ENCODE results near the gene PARM1.

PARM1 gene

DNA sequence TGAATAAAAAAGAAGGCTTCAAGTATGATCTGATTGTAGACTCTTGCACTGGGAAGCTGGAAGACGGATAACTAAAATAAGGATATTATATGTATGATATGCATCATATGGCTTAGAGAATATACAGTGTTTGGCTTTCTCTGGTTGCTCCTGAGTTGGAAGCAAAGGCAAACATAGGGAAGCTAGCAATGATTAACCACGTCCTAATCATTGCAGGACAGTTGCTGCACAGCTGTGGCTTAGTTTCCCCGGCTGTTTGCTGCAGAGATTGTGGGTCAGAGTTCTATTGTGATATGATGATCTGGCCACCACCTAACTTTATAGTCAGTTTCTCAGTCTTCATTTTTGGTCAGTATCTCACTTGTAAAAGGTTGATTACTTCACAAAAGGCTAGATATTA, 36.3 kb upstream of the PARM1 start:
- TF ChIP-seq, protein P1, sequence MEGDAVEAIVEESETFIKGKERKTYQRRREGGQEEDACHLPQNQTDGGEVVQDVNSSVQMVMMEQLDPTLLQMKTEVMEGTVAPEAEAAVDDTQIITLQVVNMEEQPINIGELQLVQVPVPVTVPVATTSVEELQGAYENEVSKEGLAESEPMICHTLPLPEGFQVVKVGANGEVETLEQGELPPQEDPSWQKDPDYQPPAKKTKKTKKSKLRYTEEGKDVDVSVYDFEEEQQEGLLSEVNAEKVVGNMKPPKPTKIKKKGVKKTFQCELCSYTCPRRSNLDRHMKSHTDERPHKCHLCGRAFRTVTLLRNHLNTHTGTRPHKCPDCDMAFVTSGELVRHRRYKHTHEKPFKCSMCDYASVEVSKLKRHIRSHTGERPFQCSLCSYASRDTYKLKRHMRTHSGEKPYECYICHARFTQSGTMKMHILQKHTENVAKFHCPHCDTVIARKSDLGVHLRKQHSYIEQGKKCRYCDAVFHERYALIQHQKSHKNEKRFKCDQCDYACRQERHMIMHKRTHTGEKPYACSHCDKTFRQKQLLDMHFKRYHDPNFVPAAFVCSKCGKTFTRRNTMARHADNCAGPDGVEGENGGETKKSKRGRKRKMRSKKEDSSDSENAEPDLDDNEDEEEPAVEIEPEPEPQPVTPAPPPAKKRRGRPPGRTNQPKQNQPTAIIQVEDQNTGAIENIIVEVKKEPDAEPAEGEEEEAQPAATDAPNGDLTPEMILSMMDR (IDR thresholded peaks at IDR 0.05; ENCODE audit: insufficient read depth, low read length, missing control alignments): no peak
- no peak overlapping the region for H3K4me3 ChIP-seq (ENCODE audit: low read depth, low read length)
- POLR2A ChIA-PET: no interaction called here
- DNase-seq (ENCODE audit: low read depth, low spot score): no peak
- CTCF ChIA-PET: no interaction called here

DNA sequence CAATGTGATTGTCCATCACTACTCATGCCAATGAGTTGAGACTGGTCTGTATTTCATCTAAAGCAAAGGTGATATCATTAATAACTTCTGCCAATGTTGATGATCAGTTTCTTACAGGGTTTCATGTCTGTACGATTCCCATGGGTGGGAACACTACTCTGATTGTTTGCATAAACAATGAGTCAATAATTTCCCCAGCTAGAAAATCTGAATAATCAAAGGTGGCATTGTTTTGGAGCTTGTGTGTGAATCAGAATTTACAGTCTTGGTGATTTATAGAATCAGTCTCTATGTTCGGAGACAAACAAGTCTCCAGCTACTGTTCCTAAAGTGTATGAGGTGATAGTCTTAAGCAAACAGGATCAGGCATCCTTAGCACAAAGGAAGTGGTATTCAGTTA, 35.5 kb upstream of the PARM1 start:
- ChIA-PET CTCF (no interaction called here), POLR2A (no interaction called here)
- DNase-seq (ENCODE audit: low read depth, low spot score): no peak
- TF ChIP-seq, protein P1 (IDR thresholded peaks at IDR 0.05; ENCODE audit: insufficient read depth, low read length, missing control alignments): no peak
- no peak overlapping the region for H3K4me3 ChIP-seq (ENCODE audit: low read depth, low read length)

DNA sequence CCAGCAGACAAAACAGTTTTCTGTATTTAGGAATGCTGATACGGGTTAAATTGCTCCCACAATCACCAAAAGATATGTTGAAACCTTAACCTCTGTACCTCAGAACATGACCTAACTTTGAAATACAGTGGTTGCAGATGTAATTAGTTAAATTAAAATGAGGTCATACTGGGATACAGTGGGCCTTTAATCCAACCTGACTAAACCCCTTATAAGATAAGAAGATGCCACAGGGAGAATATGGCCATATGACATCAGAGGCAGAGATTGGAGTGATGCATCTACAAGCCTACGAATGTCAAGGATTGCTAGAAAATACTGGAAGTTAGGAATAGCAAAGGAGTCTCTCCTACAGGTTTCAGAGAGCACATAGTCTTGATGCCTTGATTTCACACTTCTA, 32.1 kb upstream of the PARM1 start:
- CTCF ChIA-PET: no interaction called here
- H3K4me3 ChIP-seq (ENCODE audit: low read depth, low read length): no peak overlapping the region
- TF ChIP-seq, protein P1 (IDR thresholded peaks at IDR 0.05; ENCODE audit: insufficient read depth, low read length, missing control alignments): no peak
- no peak for DNase-seq (ENCODE audit: low read depth, low spot score)
- POLR2A ChIA-PET: no interaction called here

DNA sequence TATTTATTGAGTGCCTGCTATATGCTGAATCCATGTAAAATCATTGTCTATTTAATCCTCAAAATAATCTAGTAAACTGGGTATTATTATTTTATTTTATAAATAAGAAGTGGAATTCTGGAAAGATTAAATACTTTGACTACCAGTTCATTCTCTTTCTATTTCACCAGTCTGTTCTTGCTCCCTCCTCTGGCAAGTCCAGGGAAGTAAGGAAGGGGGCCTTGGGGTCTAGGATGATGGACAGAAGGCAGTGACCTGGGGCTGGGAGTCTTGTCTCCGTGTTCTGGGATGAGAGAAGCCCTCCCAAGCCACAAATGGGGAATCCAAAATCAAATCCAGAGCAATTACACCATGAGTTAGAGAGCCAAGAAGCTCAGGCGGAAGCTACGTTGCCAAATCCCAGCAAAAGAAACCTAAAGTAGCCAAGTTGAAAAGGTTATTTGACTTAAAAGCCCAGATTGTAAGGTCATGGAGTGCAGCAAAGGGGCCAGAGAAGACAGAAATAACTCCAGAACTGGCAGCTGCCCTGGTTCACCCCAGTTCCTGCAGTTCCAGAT, 28.3 kb upstream of the PARM1 start:
- CTCF ChIA-PET: no interaction called here
- no peak for DNase-seq (ENCODE audit: low read depth, low spot score)
- TF ChIP-seq, protein P1 (IDR thresholded peaks at IDR 0.05; ENCODE audit: insufficient read depth, low read length, missing control alignments): no peak
- H3K4me3 ChIP-seq (ENCODE audit: low read depth, low read length): no peak overlapping the region
- POLR2A ChIA-PET: no interaction called here

- ChIA-PET POLR2A (no interaction called here), CTCF (no interaction called here)
- H3K4me3 ChIP-seq (ENCODE audit: low read depth, low read length): no peak overlapping the region
- TF ChIP-seq, protein P1 (IDR thresholded peaks at IDR 0.05; ENCODE audit: insufficient read depth, low read length, missing control alignments): no peak
- no peak for DNase-seq (ENCODE audit: low read depth, low spot score)
Observed at GRCh38 chr4:74906771-74907170, 26.1 kb upstream of the PARM1 start.

GRCh38 chr4:74919783-74920182, 13.1 kb upstream of the PARM1 start:
- DNase-seq (ENCODE audit: low read depth, low spot score): no peak
- no peak overlapping the region for H3K4me3 ChIP-seq (ENCODE audit: low read depth, low read length)
- TF ChIP-seq, protein P1 (IDR thresholded peaks at IDR 0.05; ENCODE audit: insufficient read depth, low read length, missing control alignments): no peak
- CTCF ChIA-PET: no interaction called here
- POLR2A ChIA-PET: no interaction called here
